Activated CD4-positive, alpha-beta T cell treated with anti-CD3 and anti-CD28 coated beads for 36 hours (primary cell): ENCODE data around the gene MEOX1. TPM values are rescaled to one million over a fixed set of nuclear protein-coding genes. Genes with fewer than 3 reads are reported as not detected.

ENCODE experiments used
- ATAC-seq: fragments of 200-7000 bp; cut with Tn5 transposase; one replicate; pipeline ENCODE4 v1.10.0; 2021; ENCODE audit warnings: mild to moderate bottlenecking, moderate library complexity
- CTCF ChIA-PET: fragments of 350-600 bp; sonication (Branson Sonifier 250); formaldehyde crosslinking; loops from one replicate; lab custom pipeline; 2021; ENCODE audit warnings: antibody characterized with exemption; lab: Charles Lee
- POLR2A ChIA-PET: fragments of 350-600 bp; sonication (Branson Sonifier 250); formaldehyde crosslinking; loops from one replicate; lab custom pipeline; 2021; ENCODE audit warnings: antibody characterized with exemption, inconsistent platforms; lab: Charles Lee
- DNase-seq: peaks from one replicate; pipeline ENCODE4 v3.0.0-alpha.2; 2020
- H3K27ac Mint-ChIP-seq: one replicate; pipeline ENCODE4 v1.8.0; 2021; ENCODE audit warnings: mixed read lengths
- H3K27me3 Mint-ChIP-seq: one replicate; pipeline ENCODE4 v1.8.0; 2021; ENCODE audit warnings: mixed read lengths
- H3K36me3 Mint-ChIP-seq: one replicate; pipeline ENCODE4 v1.8.0; 2021; ENCODE audit warnings: low read depth, mixed read lengths
- H3K4me1 Mint-ChIP-seq: one replicate; pipeline ENCODE4 v1.8.0; 2021; ENCODE audit warnings: mixed read lengths
- H3K4me3 Mint-ChIP-seq: one replicate; pipeline ENCODE4 v1.8.0; 2021; ENCODE audit warnings: mild to moderate bottlenecking, moderate library complexity, mixed read lengths
- H3K9me3 Mint-ChIP-seq: one replicate; pipeline ENCODE4 v1.8.0; 2021; ENCODE audit warnings: low read depth, mixed read lengths
- intact Hi-C, 2 experiments: fragments of 100-400 bp; cut with DNase I in 1 of 2; cut with micrococcal nuclease in 1 of 2; formaldehyde crosslinking; loops; one replicate each; pipeline versions ENCODE4 v1.14.2 to v1.15.1; 2022 to 2024; cut with DNase I, micrococcal nuclease
- total RNA-seq, 2 experiments: library from RNA; stranded (reverse); gene quantifications; one replicate each; pipeline ENCODE4 v1.2.3, GENCODE V29; 2021

MEOX1 gene
- total RNA-seq, 2 experiments from 2014 or later: 0.34 to 0.65 TPM

- POLR2A ChIA-PET: no interaction called here
- H3K9me3 Mint-ChIP-seq: no peaks in the 10 kb centered on the region
- ATAC-seq: no peak
- DNase-seq: no peak
- H3K36me3 Mint-ChIP-seq: no peaks in the 10 kb centered on the region
- peaks cover 4% of the 10 kb centered on the region for H3K4me1 Mint-ChIP-seq
- CTCF ChIA-PET: interaction anchor here (1.0 to 1.6 kb wide), 2 partner anchors 24 to 72 kb away, joined by 3 to 5 read pairs; no protein-coding TSS in a partner anchor
- no peak overlapping the region for H3K27ac Mint-ChIP-seq
- intact Hi-C loops: no loop called here
- no peaks in the 10 kb centered on the region for H3K27me3 Mint-ChIP-seq
- H3K4me3 Mint-ChIP-seq: no peak overlapping the region
These were observed 60.3 kb downstream of the MEOX1 start for GRCh38 chr17:43601280-43602039.

- intact Hi-C loops: no loop called here
- CTCF ChIA-PET: interaction anchor here (0.6 to 0.8 kb wide), 3 partner anchors 16 to 74 kb away, joined by 3 read pairs; no protein-coding TSS in a partner anchor
- Mint-ChIP-seq H3K4me3 (no peak overlapping the region), H3K36me3 (no peaks in the 10 kb centered on the region), H3K27ac (no peak overlapping the region), H3K4me1 (peaks cover 4% of the 10 kb centered on the region), H3K9me3 (no peaks in the 10 kb centered on the region), H3K27me3 (peaks cover 2% of the 10 kb centered on the region)
- no peak for ATAC-seq
- DNase-seq: no peak
- POLR2A ChIA-PET: no interaction called here
These were observed 61.9 kb downstream of the MEOX1 start for GRCh38 chr17:43599835-43600234.

GRCh38 chr17:43599046-43599395 lies 62.7 kb downstream of the MEOX1 start:
- H3K27ac Mint-ChIP-seq: no peak overlapping the region
- ATAC-seq: no peak
- CTCF ChIA-PET: interaction anchor here (0.8 kb wide), 1 partner anchor 75 kb away, joined by 3 read pairs; no protein-coding TSS in a partner anchor
- DNase-seq: no peak
- H3K9me3 Mint-ChIP-seq: no peaks in the 10 kb centered on the region
- H3K4me3 Mint-ChIP-seq: no peak overlapping the region
- intact Hi-C loops: no loop called here
- peaks cover 2% of the 10 kb centered on the region for H3K27me3 Mint-ChIP-seq
- POLR2A ChIA-PET: no interaction called here
- peaks cover 4% of the 10 kb centered on the region for H3K4me1 Mint-ChIP-seq
- no peaks in the 10 kb centered on the region for H3K36me3 Mint-ChIP-seq

- peaks cover 4% of the 10 kb centered on the region for H3K4me1 Mint-ChIP-seq
- CTCF ChIA-PET: no interaction called here
- peaks cover 2% of the 10 kb centered on the region for H3K27me3 Mint-ChIP-seq
- H3K9me3 Mint-ChIP-seq: no peaks in the 10 kb centered on the region
- no peak for DNase-seq
- H3K36me3 Mint-ChIP-seq: no peaks in the 10 kb centered on the region
- H3K27ac Mint-ChIP-seq: no peak overlapping the region
- H3K4me3 Mint-ChIP-seq: no peak overlapping the region
- POLR2A ChIA-PET: no interaction called here
- intact Hi-C loops: no loop called here
- ATAC-seq: no peak
These were observed 63.2 kb downstream of the MEOX1 start for GRCh38 chr17:43598357-43599045.

- ChIA-PET POLR2A (no interaction called here), CTCF (no interaction called here)
- no peak for ATAC-seq
- no peaks in the 10 kb centered on the region for H3K9me3 Mint-ChIP-seq
- no peak overlapping the region for H3K4me3 Mint-ChIP-seq
- H3K27me3 Mint-ChIP-seq: peaks cover 2% of the 10 kb centered on the region
- intact Hi-C loops: no loop called here
- H3K27ac Mint-ChIP-seq: no peak overlapping the region
- H3K36me3 Mint-ChIP-seq: no peaks in the 10 kb centered on the region
- no peak for DNase-seq
- peaks cover 4% of the 10 kb centered on the region for H3K4me1 Mint-ChIP-seq
These were observed 63.9 kb downstream of the MEOX1 start for GRCh38 chr17:43597624-43598356.

GRCh38 chr17:43595466-43595865 lies 66.3 kb downstream of the MEOX1 start:
- H3K36me3 Mint-ChIP-seq: no peaks in the 10 kb centered on the region
- CTCF ChIA-PET: no interaction called here
- POLR2A ChIA-PET: no interaction called here
- H3K27ac Mint-ChIP-seq: no peak overlapping the region
- intact Hi-C loops: no loop called here
- peaks cover 2% of the 10 kb centered on the region for H3K27me3 Mint-ChIP-seq
- H3K9me3 Mint-ChIP-seq: no peaks in the 10 kb centered on the region
- H3K4me1 Mint-ChIP-seq: peaks cover 4% of the 10 kb centered on the region
- H3K4me3 Mint-ChIP-seq: no peak overlapping the region
- DNase-seq: no peak
- no peak for ATAC-seq

GRCh38 chr17:43591779-43592562 lies 69.8 kb downstream of the MEOX1 start:
- Mint-ChIP-seq H3K36me3 (no peaks in the 10 kb centered on the region), H3K4me1 (no peaks in the 10 kb centered on the region), H3K4me3 (no peak overlapping the region), H3K9me3 (no peaks in the 10 kb centered on the region), H3K27me3 (peaks cover 2% of the 10 kb centered on the region), H3K27ac (no peak overlapping the region)
- ChIA-PET CTCF (interaction anchor here (0.7 to 2.4 kb wide), 6 partner anchors 15 to 212 kb away, joined by 3 to 7 read pairs (median 4); no protein-coding TSS in a partner anchor), POLR2A (no interaction called here)
- no peak for DNase-seq
- intact Hi-C loops: no loop called here
- no peak for ATAC-seq

- no peaks in the 10 kb centered on the region for H3K36me3 Mint-ChIP-seq
- POLR2A ChIA-PET: no interaction called here
- H3K9me3 Mint-ChIP-seq: no peaks in the 10 kb centered on the region
- no peaks in the 10 kb centered on the region for H3K4me1 Mint-ChIP-seq
- no peak for ATAC-seq
- no peak overlapping the region for H3K4me3 Mint-ChIP-seq
- intact Hi-C loops: no loop called here
- peaks cover 1% of the 10 kb centered on the region for H3K27me3 Mint-ChIP-seq
- DNase-seq: no peak
- CTCF ChIA-PET: interaction anchor here (0.7 to 2.4 kb wide), 6 partner anchors 8 to 213 kb away, joined by 3 to 7 read pairs (median 4); no protein-coding TSS in a partner anchor
- H3K27ac Mint-ChIP-seq: no peak overlapping the region
These were observed 70.7 kb downstream of the MEOX1 start for GRCh38 chr17:43591001-43591400.

Other genes with a start within 250 kb of the MEOX1 start
- gene DHX8, start 177.9 kb downstream of the MEOX1 start, total RNA-seq: 10 to 100 TPM; 42.6 to 46.9 TPM
- 1 to 10 TPM; 2.9 to 3.3 TPM for gene ETV4, start 115.6 kb downstream of the MEOX1 start, total RNA-seq
- gene SOST, start 96.9 kb upstream of the MEOX1 start, total RNA-seq: not detected
- 10 to 100 TPM; 23.4 to 24.8 TPM for gene DUSP3, start 117.1 kb upstream of the MEOX1 start, total RNA-seq
- gene CFAP97D1, start 118.5 kb upstream of the MEOX1 start, total RNA-seq: not detected
- under 1 TPM; 0.37 to 0.41 TPM for gene MPP3, start 171.2 kb upstream of the MEOX1 start, total RNA-seq
- gene CD300LG, start 185.3 kb upstream of the MEOX1 start, total RNA-seq: not detected
- 1 to 10 TPM; 1.2 to 1.3 TPM for gene MPP2, start 245.6 kb upstream of the MEOX1 start, total RNA-seq